Activated B cell treated with CpG ODN at 0.5 μM for 24 hours (primary cell): ENCODE data around the gene SGCD. TPM values are rescaled to one million over a fixed set of nuclear protein-coding genes. Genes with fewer than 3 reads are reported as not detected.

ENCODE experiments used
- ATAC-seq: fragments of 200-7000 bp; cut with Tn5 transposase; one replicate; pipeline ENCODE4 v1.10.0; 2021; ENCODE audit warnings: low read depth, mild to moderate bottlenecking, moderate library complexity
- CTCF ChIA-PET: fragments of 350-600 bp; sonication (Branson Sonifier 250); formaldehyde crosslinking; loops from one replicate; lab custom pipeline; 2021; ENCODE audit warnings: antibody characterized with exemption; lab: Charles Lee
- POLR2A ChIA-PET: fragments of 350-600 bp; sonication (Branson Sonifier 250); formaldehyde crosslinking; loops from one replicate; lab custom pipeline; 2021; ENCODE audit warnings: antibody characterized with exemption; lab: Charles Lee
- DNase-seq: peaks from one replicate; pipeline ENCODE4 v3.0.0; 2022
- H3K27ac Mint-ChIP-seq: one replicate; pipeline ENCODE4 v1.8.0; 2020; ENCODE audit warnings: mixed read lengths
- H3K27me3 Mint-ChIP-seq: one replicate; pipeline ENCODE4 v1.8.0; 2021; ENCODE audit warnings: mixed read lengths
- H3K36me3 Mint-ChIP-seq: one replicate; pipeline ENCODE4 v1.8.0; 2021; ENCODE audit warnings: low read depth, mixed read lengths
- H3K4me1 Mint-ChIP-seq: one replicate; pipeline ENCODE4 v1.8.0; 2021; ENCODE audit warnings: mixed read lengths
- H3K4me3 Mint-ChIP-seq: one replicate; pipeline ENCODE4 v1.8.0; 2020; ENCODE audit warnings: mild to moderate bottlenecking, mixed read lengths
- H3K9me3 Mint-ChIP-seq: one replicate; pipeline ENCODE4 v1.8.0; 2020; ENCODE audit warnings: mixed read lengths
- CTCF ChIP-seq: fragments of 200-600 bp; IDR thresholded peaks from one replicate; pipeline ENCODE4 v1.8.0; 2022; ENCODE audit warnings: antibody characterized with exemption, mild to moderate bottlenecking
- intact Hi-C: fragments of 100-400 bp; cut with micrococcal nuclease; formaldehyde crosslinking; loops from one replicate; pipeline ENCODE4 v1.15.1; 2024
- total RNA-seq: library from RNA; stranded (reverse); gene quantifications from 2 replicates; pipeline ENCODE4 v1.2.3, GENCODE V29; 2022

The SGCD gene
- total RNA-seq, 1 donor from 2014 or later, result not detected

GRCh38 chr5:156691572-156691971 lies 364.6 kb downstream of the SGCD start:
- no peak overlapping the region for H3K4me3 Mint-ChIP-seq
- intact Hi-C loops, result no loop called here
- H3K27me3 Mint-ChIP-seq, result peaks cover 15% of the 10 kb centered on the region
- ChIA-PET POLR2A (no interaction called here), CTCF (interaction anchor here (0.6 kb wide), 1 partner anchor 608 kb away, joined by 3 read pairs; no protein-coding TSS in a partner anchor)
- no peak overlapping the region for H3K27ac Mint-ChIP-seq
- no peaks in the 10 kb centered on the region for H3K9me3 Mint-ChIP-seq
- no peak for TF ChIP-seq CTCF
- ATAC-seq (no peak), DNase-seq (no peak)
- H3K36me3 Mint-ChIP-seq, result no peaks in the 10 kb centered on the region
- no peaks in the 10 kb centered on the region for H3K4me1 Mint-ChIP-seq

GRCh38 chr5:156693113-156693512 lies 366.1 kb downstream of the SGCD start:
- no peaks in the 10 kb centered on the region for H3K4me1 Mint-ChIP-seq
- no peak for TF ChIP-seq CTCF
- CTCF ChIA-PET, result no interaction called here
- no peak overlapping the region for H3K4me3 Mint-ChIP-seq
- H3K27ac Mint-ChIP-seq, result no peak overlapping the region
- H3K27me3 Mint-ChIP-seq, result peaks cover 6% of the 10 kb centered on the region
- no peak for ATAC-seq
- POLR2A ChIA-PET, result no interaction called here
- intact Hi-C loops, result no loop called here
- H3K9me3 Mint-ChIP-seq, result no peaks in the 10 kb centered on the region
- H3K36me3 Mint-ChIP-seq, result no peaks in the 10 kb centered on the region
- no peak for DNase-seq

GRCh38 chr5:156694598-156694997 lies 367.6 kb downstream of the SGCD start:
- Mint-ChIP-seq H3K27me3 (peaks cover 4% of the 10 kb centered on the region), H3K4me3 (no peak overlapping the region)
- intact Hi-C loops, result no loop called here

GRCh38 chr5:156695774-156696173 lies 368.8 kb downstream of the SGCD start:
- ATAC-seq (no peak), DNase-seq (no peak)
- Mint-ChIP-seq H3K27me3 (peaks cover 4% of the 10 kb centered on the region), H3K36me3 (no peaks in the 10 kb centered on the region), H3K4me3 (no peak overlapping the region), H3K9me3 (no peaks in the 10 kb centered on the region), H3K27ac (no peak overlapping the region), H3K4me1 (no peaks in the 10 kb centered on the region)
- intact Hi-C loops, result no loop called here
- POLR2A ChIA-PET, result no interaction called here
- TF ChIP-seq CTCF, result no peak
- CTCF ChIA-PET, result no interaction called here

More at GRCh38 chr5:156694598-156694997, 367.6 kb downstream of the SGCD start:
- H3K9me3 Mint-ChIP-seq, result no peaks in the 10 kb centered on the region
- H3K4me1 Mint-ChIP-seq, result no peaks in the 10 kb centered on the region
- ATAC-seq, result no peak
- DNase-seq, result no peak
- ChIA-PET POLR2A (no interaction called here), CTCF (no interaction called here)
- TF ChIP-seq CTCF, result no peak
- H3K36me3 Mint-ChIP-seq, result no peaks in the 10 kb centered on the region
- no peak overlapping the region for H3K27ac Mint-ChIP-seq

GRCh38 chr5:156698323-156698722 lies 371.4 kb downstream of the SGCD start:
- intact Hi-C loops, result no loop called here
- H3K9me3 Mint-ChIP-seq, result no peaks in the 10 kb centered on the region
- no peak overlapping the region for H3K27ac Mint-ChIP-seq
- ATAC-seq (no peak), DNase-seq (no peak)
- no peak for TF ChIP-seq CTCF
- CTCF ChIA-PET, result no interaction called here
- H3K4me3 Mint-ChIP-seq, result no peak overlapping the region
- H3K27me3 Mint-ChIP-seq, result peaks cover 2% of the 10 kb centered on the region
- H3K36me3 Mint-ChIP-seq, result no peaks in the 10 kb centered on the region
- POLR2A ChIA-PET, result no interaction called here
- no peaks in the 10 kb centered on the region for H3K4me1 Mint-ChIP-seq
